Fibroblast of villous mesenchyme (primary cell): ENCODE results near the gene JAZF1. TPM values are rescaled to one million over a fixed set of nuclear protein-coding genes. Genes with fewer than 3 reads are reported as not detected.

ENCODE experiments used
- DNase-seq: peaks from one replicate; pipeline ENCODE4 v3.0.0-alpha.2; 2010; ENCODE audit warnings: low read depth
- H3K4me3 ChIP-seq: 2 replicates; pipeline ENCODE4 v1.5.1; 2011; ENCODE audit warnings: low read depth, mild to moderate bottlenecking, low read length
- CTCF ChIP-seq: IDR thresholded peaks from 2 replicates; pipeline ENCODE4 v1.5.1; 2012; ENCODE audit warnings: low read depth, mild to moderate bottlenecking, low read length; ENCODE audit not compliant: insufficient read depth
- total RNA-seq: library from RNA; depleted of rRNA; stranded (reverse); fragments of >200 nt; gene quantifications from 2 replicates; pipeline ENCODE4 v1.2.3, GENCODE V29; 2012

The JAZF1 gene
- total RNA-seq, 1 donor = 38.4 TPM

- H3K4me3 ChIP-seq = no peak overlapping the region
- no peak for TF ChIP-seq CTCF
- peak; percentile 84 for DNase-seq
Measured at GRCh38 chr7:28076423-28077200, 104.0 kb downstream of the JAZF1 start.

GRCh38 chr7:28075674-28076358 is 104.8 kb downstream of the JAZF1 start:
- no peak for DNase-seq
- TF ChIP-seq CTCF = no peak
- H3K4me3 ChIP-seq = no peak overlapping the region

- TF ChIP-seq CTCF = no peak
- DNase-seq = no peak
- H3K4me3 ChIP-seq = no peak overlapping the region
Measured at GRCh38 chr7:28072876-28073514, 107.6 kb downstream of the JAZF1 start.

GRCh38 chr7:28071570-28071969 is 109.0 kb downstream of the JAZF1 start:
- H3K4me3 ChIP-seq = peak overlapping the region; percentile 22
- DNase-seq = peak; percentile 48
- TF ChIP-seq CTCF = no peak

GRCh38 chr7:28070297-28071055 is 110.1 kb downstream of the JAZF1 start:
- no peak overlapping the region for H3K4me3 ChIP-seq
- DNase-seq = peak; percentile 58
- TF ChIP-seq CTCF = no peak

GRCh38 chr7:28069807-28070206 is 110.8 kb downstream of the JAZF1 start:
- no peak overlapping the region for H3K4me3 ChIP-seq

More at GRCh38 chr7:28069807-28070206, 110.8 kb downstream of the JAZF1 start:
- DNase-seq = peak; percentile 92
- no peak for TF ChIP-seq CTCF
